ENCODE data around the gene MAPK6. TPM values are rescaled to one million over a fixed set of nuclear protein-coding genes. Genes with fewer than 3 reads are reported as not detected.
A peak's percentile ranks its signal among the peaks of the same experiment; 100 is the strongest.

The MAPK6 gene
- total RNA-seq, 1 donor, result 74.9 TPM

GRCh38 chr15:52099651-52100272 lies 80.7 kb downstream of the MAPK6 start:
- H3K4me3 ChIP-seq (ENCODE audit: low read depth, low read length), result no peak overlapping the region
- DNase-seq (ENCODE audit: low read depth), result no peak
- TF ChIP-seq CTCF (IDR thresholded peaks at IDR 0.05; ENCODE audit: insufficient read depth, low read length), result no peak

- TF ChIP-seq CTCF (IDR thresholded peaks at IDR 0.05; ENCODE audit: insufficient read depth, low read length), result no peak
- no peak overlapping the region for H3K4me3 ChIP-seq (ENCODE audit: low read depth, low read length)
- DNase-seq (ENCODE audit: low read depth), result peak; percentile 89
Measured at GRCh38 chr15:52100807-52101442, 81.9 kb downstream of the MAPK6 start.

- no peak overlapping the region for H3K4me3 ChIP-seq (ENCODE audit: low read depth, low read length)
- no peak for DNase-seq (ENCODE audit: low read depth)
- no peak for TF ChIP-seq CTCF (IDR thresholded peaks at IDR 0.05; ENCODE audit: insufficient read depth, low read length)
Measured at GRCh38 chr15:52101542-52102323, 82.7 kb downstream of the MAPK6 start.

- DNase-seq (ENCODE audit: low read depth), result peak; percentile 79
- no peak overlapping the region for H3K4me3 ChIP-seq (ENCODE audit: low read depth, low read length)
- no peak for TF ChIP-seq CTCF (IDR thresholded peaks at IDR 0.05; ENCODE audit: insufficient read depth, low read length)
Measured at GRCh38 chr15:52102463-52102862, 83.4 kb downstream of the MAPK6 start.

GRCh38 chr15:52103217-52104207 lies 84.5 kb downstream of the MAPK6 start:
- DNase-seq (ENCODE audit: low read depth), result peak; percentile 94
- H3K4me3 ChIP-seq (ENCODE audit: low read depth, low read length), result no peak overlapping the region
- no peak for TF ChIP-seq CTCF (IDR thresholded peaks at IDR 0.05; ENCODE audit: insufficient read depth, low read length)

GRCh38 chr15:52104532-52105004 lies 85.5 kb downstream of the MAPK6 start:
- no peak overlapping the region for H3K4me3 ChIP-seq (ENCODE audit: low read depth, low read length)
- DNase-seq (ENCODE audit: low read depth), result no peak
- TF ChIP-seq CTCF (IDR thresholded peaks at IDR 0.05; ENCODE audit: insufficient read depth, low read length), result no peak
